C4-2B (cell line): ENCODE measurements around the gene BLMH.

ENCODE experiments used
- ZFX ChIP-seq: fragments of 450-650 bp; IDR thresholded peaks from 2 replicates; pipeline ENCODE4 v1.6.1; 2017
- TF ChIP-seq, protein P1 (sequence below): fragments of 450-650 bp; conservative IDR thresholded peaks from 2 replicates; pipeline ENCODE4 v1.5.1; 2017; ENCODE audit warnings: mild to moderate bottlenecking

GRCh38 chr17:30235386-30236296 lies 56.1 kb downstream of the BLMH start, which contains the start of gene SLC6A4:
- TF ChIP-seq, protein P1, sequence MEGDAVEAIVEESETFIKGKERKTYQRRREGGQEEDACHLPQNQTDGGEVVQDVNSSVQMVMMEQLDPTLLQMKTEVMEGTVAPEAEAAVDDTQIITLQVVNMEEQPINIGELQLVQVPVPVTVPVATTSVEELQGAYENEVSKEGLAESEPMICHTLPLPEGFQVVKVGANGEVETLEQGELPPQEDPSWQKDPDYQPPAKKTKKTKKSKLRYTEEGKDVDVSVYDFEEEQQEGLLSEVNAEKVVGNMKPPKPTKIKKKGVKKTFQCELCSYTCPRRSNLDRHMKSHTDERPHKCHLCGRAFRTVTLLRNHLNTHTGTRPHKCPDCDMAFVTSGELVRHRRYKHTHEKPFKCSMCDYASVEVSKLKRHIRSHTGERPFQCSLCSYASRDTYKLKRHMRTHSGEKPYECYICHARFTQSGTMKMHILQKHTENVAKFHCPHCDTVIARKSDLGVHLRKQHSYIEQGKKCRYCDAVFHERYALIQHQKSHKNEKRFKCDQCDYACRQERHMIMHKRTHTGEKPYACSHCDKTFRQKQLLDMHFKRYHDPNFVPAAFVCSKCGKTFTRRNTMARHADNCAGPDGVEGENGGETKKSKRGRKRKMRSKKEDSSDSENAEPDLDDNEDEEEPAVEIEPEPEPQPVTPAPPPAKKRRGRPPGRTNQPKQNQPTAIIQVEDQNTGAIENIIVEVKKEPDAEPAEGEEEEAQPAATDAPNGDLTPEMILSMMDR = no peak
- TF ChIP-seq ZFX = no peak
